Stomach (tissue), 9 donors: ENCODE results near the gene FNDC3B. TPM values are rescaled to one million over a fixed set of nuclear protein-coding genes. Genes with fewer than 3 reads are reported as not detected.
"Not testable (repeated sequence)": the region's sequence is repeated elsewhere in the genome, so short reads cannot be mapped to it uniquely, and the experiment has no call there.

Experiments
- DNase-seq, 2 donors: peaks; one replicate each; pipeline versions ENCODE4 v3.0.0 to v3.0.0-alpha.2; 2013 to 2019
- H3K27ac ChIP-seq, 5 donors: fragments of 200-600 bp in 4 of 5; sonication (generic) in 4 of 5; one replicate each; pipeline ENCODE4 v1.5.1; 2013 to 2019; ENCODE audit warnings: mild to moderate bottlenecking in 1 of 5, moderate library complexity in 1 of 5
- H3K27me3 ChIP-seq, 3 donors: fragments of 200-600 bp; sonication (generic); one replicate each; pipeline ENCODE4 v1.5.1; 2017 to 2019; ENCODE audit warnings: mixed run types in 1 of 3
- H3K36me3 ChIP-seq, 4 donors: fragments of 200-600 bp; sonication (generic); 1 replicate in 3 of 4; 2 replicates in 1 of 4; pipeline ENCODE4 v1.5.1; 2016 to 2019
- H3K4me1 ChIP-seq, 4 donors: fragments of 200-600 bp; sonication (generic); one replicate each; pipeline ENCODE4 v1.5.1; 2016 to 2019
- H3K4me3 ChIP-seq, 4 donors: fragments of 200-600 bp; sonication (generic) in 3 of 4; one replicate each; pipeline ENCODE4 v1.5.1; 2016 to 2019; ENCODE audit warnings: mild to moderate bottlenecking in 1 of 4
- H3K9me3 ChIP-seq, 4 donors: fragments of 200-600 bp; sonication (generic); one replicate each; pipeline ENCODE4 v1.5.1; 2016 to 2019
- EP300 ChIP-seq: sonication (generic); formaldehyde crosslinking; IDR thresholded peaks from one replicate; pipeline ENCODE4 v1.6.1; 2017; ENCODE audit warnings: antibody characterized with exemption
- POLR2A ChIP-seq, 4 donors: fragments of 450-650 bp; IDR thresholded peaks; one replicate each; pipeline ENCODE4 v1.6.1; 2016; ENCODE audit warnings: antibody characterized with exemption in 4 of 4, control low read depth in 2 of 4, mild to moderate bottlenecking in 1 of 4, moderate library complexity in 1 of 4
- POLR2AphosphoS5 ChIP-seq, 3 donors: sonication (generic); formaldehyde crosslinking; IDR thresholded peaks; one replicate each; pipeline ENCODE4 v1.6.1; 2016; ENCODE audit warnings: antibody characterized with exemption in 3 of 3
- WGBS, 5 donors: extraction: QIAGEN DNeasy Blood & Tissue Kit in 3 of 5; methylation state at CpG; one replicate each; pipeline versions ENCODE4 v1.1.5 to v1.1.7; 2013 to 2018; 5-methylcytosine and 5-hydroxymethylcytosine counted together
- intact Hi-C: fragments of 100-400 bp; cut with DNase I; formaldehyde crosslinking; loops from one replicate; pipeline ENCODE4 v1.15.1; 2023; ENCODE audit warnings: low total_unique reads
- polyA plus RNA-seq, 3 donors: library from polyadenylated mRNA; stranded (reverse); fragments of 200-250 nt; gene quantifications; one replicate each; pipeline ENCODE4 v1.2.3, GENCODE V29; 2013
- total RNA-seq, 5 donors: library from RNA; depleted of rRNA; stranded (reverse); fragments of >200 nt; gene quantifications; one replicate each; pipeline versions ENCODE4 v1.1.0 to v1.2.3, GENCODE V29; 2014 to 2016
- TF ChIP-seq, protein P1 (sequence below), 7 experiments: fragments of 450-650 bp in 4 of 7; fragments of 200-600 bp in 3 of 7; sonication (generic) in 3 of 7; IDR thresholded peaks; one replicate each; pipeline ENCODE4 v1.5.1; 2016 to 2019; ENCODE audit warnings: antibody characterized with exemption in 7 of 7, control low read depth in 2 of 7, mild to moderate bottlenecking in 1 of 7
- donor health status: healthy with polysubstance abuse.
- donor health status: Bipolar disorder and iron deficiency.
- donor health status: healthy.

FNDC3B gene
- total and polyA plus RNA-seq, 8 donors = 6.0 to 229 (median 53.7) TPM

DNA sequence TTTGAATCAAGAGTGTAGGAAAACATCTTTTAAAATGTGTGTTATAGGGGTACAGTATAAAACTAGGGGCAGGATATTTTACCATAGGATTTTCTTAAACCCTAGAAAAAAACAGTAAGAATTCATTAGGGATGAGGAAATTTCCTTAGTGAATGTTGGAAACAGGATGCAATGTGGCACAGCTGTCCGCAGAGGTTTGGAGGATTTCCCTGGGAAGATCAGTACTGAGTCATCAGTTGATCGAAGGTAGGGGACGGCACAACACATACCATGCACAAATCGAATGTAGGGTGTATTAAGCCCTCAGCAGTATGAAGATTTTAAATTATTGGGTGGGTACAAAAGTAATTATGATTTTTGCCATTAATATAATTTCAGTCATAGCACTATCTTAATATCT is 49.9 kb downstream of the FNDC3B start:
- DNase-seq = no peak
- no peaks in the 10 kb centered on the region for H3K9me3 ChIP-seq
- H3K36me3 ChIP-seq = no peaks in the 10 kb centered on the region
- peak overlapping the region in 2 of 5 donors; percentile 25 to 49 for H3K27ac ChIP-seq
- peaks cover 10 to 70% (median 41%) of the 10 kb centered on the region in 4 donors for H3K4me1 ChIP-seq
- H3K27me3 ChIP-seq = no peaks in the 10 kb centered on the region
- no peak overlapping the region for H3K4me3 ChIP-seq
- WGBS, 5 donors = 72 to 80% (median 76%) methylated on average over 4 of the region's 4 CpGs
- TF ChIP-seq EP300 = no peak
- no peak for TF ChIP-seq POLR2A (IDR thresholded peaks at IDR 0.05)
- intact Hi-C loops = no loop called here

DNA sequence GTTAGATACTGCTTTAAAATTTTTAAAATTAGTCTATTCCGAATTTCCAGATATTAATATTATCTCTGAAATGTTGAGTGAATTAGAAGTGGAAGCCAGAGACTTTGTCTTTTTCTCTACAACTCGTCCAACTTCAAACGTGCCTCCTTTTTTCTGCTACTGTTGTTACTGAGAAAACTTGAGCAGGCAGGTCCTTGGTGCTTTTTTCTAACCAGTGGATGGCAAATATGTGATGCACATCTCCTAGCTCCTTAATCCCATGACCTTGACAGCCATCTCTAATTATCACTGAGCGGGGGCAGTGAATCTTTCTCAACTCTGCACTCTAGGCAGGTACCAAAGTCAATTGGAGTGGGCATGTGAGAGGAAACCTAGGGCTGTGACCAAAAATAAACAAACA is 50.7 kb downstream of the FNDC3B start:
- 66 to 83% (median 68%) methylated on average over 4 of the region's 4 CpGs for WGBS, 5 donors
- intact Hi-C loops = no loop called here
- Histone ChIP-seq H3K9me3 (no peaks in the 10 kb centered on the region), H3K36me3 (no peaks in the 10 kb centered on the region), H3K27me3 (no peaks in the 10 kb centered on the region), H3K27ac (peak overlapping the region in 3 of 5 donors; percentile 34 to 52 (median 49)), H3K4me3 (no peak overlapping the region), H3K4me1 (peaks cover 16 to 71% (median 42%) of the 10 kb centered on the region in 4 donors)
- TF ChIP-seq EP300 (no peak), POLR2AphosphoS5 (IDR thresholded peaks at IDR 0.05) (no peak), POLR2A (IDR thresholded peaks at IDR 0.05) (no peak)
- TF ChIP-seq, protein P1, sequence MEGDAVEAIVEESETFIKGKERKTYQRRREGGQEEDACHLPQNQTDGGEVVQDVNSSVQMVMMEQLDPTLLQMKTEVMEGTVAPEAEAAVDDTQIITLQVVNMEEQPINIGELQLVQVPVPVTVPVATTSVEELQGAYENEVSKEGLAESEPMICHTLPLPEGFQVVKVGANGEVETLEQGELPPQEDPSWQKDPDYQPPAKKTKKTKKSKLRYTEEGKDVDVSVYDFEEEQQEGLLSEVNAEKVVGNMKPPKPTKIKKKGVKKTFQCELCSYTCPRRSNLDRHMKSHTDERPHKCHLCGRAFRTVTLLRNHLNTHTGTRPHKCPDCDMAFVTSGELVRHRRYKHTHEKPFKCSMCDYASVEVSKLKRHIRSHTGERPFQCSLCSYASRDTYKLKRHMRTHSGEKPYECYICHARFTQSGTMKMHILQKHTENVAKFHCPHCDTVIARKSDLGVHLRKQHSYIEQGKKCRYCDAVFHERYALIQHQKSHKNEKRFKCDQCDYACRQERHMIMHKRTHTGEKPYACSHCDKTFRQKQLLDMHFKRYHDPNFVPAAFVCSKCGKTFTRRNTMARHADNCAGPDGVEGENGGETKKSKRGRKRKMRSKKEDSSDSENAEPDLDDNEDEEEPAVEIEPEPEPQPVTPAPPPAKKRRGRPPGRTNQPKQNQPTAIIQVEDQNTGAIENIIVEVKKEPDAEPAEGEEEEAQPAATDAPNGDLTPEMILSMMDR (IDR thresholded peaks at IDR 0.05) = no peak
- DNase-seq = no peak

DNA sequence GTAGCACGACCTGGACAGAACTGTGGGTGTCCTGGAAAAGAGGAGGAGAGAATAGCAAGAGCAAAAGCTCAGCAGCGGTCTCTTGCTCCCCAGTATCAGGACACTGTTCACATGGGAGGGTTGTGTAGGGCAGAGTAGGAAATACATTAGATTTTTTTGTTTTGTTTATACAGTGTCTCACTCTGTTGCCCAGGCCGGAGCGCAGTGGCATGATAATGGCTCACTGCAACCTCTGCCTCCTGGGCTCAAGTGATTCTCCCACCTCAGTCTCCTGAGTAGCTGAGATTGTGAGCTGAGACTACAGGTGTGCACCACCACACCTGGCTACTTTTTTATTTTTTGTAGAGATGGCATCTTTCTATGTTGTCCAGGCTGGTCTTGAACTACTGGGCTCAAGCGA is 53.3 kb downstream of the FNDC3B start:
- Histone ChIP-seq H3K9me3 (no peaks in the 10 kb centered on the region), H3K4me1 (peaks cover 26 to 83% (median 50%) of the 10 kb centered on the region in 4 donors), H3K36me3 (no peaks in the 10 kb centered on the region), H3K27me3 (no peaks in the 10 kb centered on the region), H3K4me3 (no peak overlapping the region), H3K27ac (peak overlapping the region in 4 of 5 donors; percentile 15 to 50 (median 31))
- TF ChIP-seq, protein P1 (IDR thresholded peaks at IDR 0.05) = no peak
- TF ChIP-seq POLR2A (IDR thresholded peaks at IDR 0.05) (no peak), EP300 (no peak), POLR2AphosphoS5 (IDR thresholded peaks at IDR 0.05) (no peak)
- no peak for DNase-seq
- intact Hi-C loops = no loop called here
- WGBS, 5 donors = 73 to 91% (median 83%) methylated on average over 5 of the region's 5 CpGs

GRCh38 chr3:172093581-172094443 is 54.4 kb downstream of the FNDC3B start:
- H3K4me3 ChIP-seq, intact Hi-C loops, DNase-seq, H3K27me3 ChIP-seq, H3K9me3 ChIP-seq, H3K36me3 ChIP-seq: not testable (repeated sequence)
- Histone ChIP-seq H3K4me1 (peaks cover 27 to 83% (median 52%) of the 10 kb centered on the region in 4 donors), H3K27ac (peak overlapping the region in 3 of 5 donors; percentile 21 to 66 (median 57))
- WGBS, 5 donors = 86 to 96% (median 92%) methylated on average over 10 to 12 of the region's 13 CpGs

DNA sequence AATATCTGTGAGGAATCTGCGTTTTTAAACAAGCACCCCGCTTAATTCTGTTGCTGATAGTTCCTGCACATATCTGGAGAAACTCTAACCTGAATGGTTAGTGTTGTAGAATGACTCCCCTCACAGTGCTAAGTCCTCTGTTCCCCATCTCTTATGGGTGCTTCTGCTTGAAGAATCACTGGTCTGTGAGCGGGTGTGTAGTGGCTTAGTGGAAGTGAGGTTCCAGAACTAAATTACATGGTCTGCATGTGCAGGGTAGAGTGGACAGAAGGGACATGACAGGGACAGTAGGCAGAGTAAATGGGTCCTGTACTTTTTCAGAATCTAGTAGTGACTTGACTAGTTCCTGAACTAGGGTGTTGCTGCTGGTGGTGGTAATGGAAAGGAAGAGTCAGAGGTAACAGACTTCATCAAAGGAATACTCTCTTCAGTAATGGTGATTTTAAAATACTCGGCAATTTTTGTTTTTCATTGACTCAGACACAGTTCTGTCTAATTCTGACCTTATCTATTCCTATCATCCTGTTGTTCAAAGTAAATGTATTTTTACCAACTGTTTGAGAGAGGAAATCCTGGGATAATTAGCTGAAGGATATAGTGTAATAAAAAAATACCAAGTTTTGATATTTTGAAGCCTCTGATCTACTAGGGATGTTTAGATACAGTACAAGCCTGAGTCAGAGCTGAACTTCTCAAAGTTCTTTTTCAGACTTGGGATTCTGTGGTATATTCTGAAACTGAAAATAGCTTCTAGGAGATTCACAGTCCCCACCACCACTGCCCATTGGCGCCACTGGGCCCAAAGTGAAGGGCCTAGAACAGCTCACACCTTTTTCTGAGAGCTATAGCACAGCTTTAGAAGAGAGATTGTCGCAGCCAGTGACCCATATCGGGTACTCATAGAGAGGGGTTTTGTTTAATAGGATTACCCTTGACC is 55.5 kb downstream of the FNDC3B start:
- H3K27ac ChIP-seq = peak overlapping the region; percentile 21 to 66 (median 54)
- TF ChIP-seq EP300 (no peak), POLR2AphosphoS5 (IDR thresholded peaks at IDR 0.05) (no peak), POLR2A (IDR thresholded peaks at IDR 0.05) (no peak)
- TF ChIP-seq, protein P1 (IDR thresholded peaks at IDR 0.05) = no peak
- no peak for DNase-seq

More for the DNA sequence above, 55.5 kb downstream of the FNDC3B start:
- intact Hi-C loops = no loop called here
- Histone ChIP-seq H3K4me3 (no peak overlapping the region), H3K36me3 (no peaks in the 10 kb centered on the region), H3K9me3 (no peaks in the 10 kb centered on the region), H3K27me3 (no peaks in the 10 kb centered on the region), H3K4me1 (peaks cover 37 to 83% (median 55%) of the 10 kb centered on the region in 4 donors)
- WGBS, 5 donors = 68 to 85% (median 76%) methylated on average over 7 of the region's 7 CpGs
